Fibroblast of upper back skin (primary cell): ENCODE measurements around the gene PSMA4.
A peak's percentile ranks its signal among the peaks of the same experiment; 100 is the strongest.
"Not testable (repeated sequence)": the region's sequence is repeated elsewhere in the genome, so short reads cannot be mapped to it uniquely, and the experiment has no call there.

Source experiments
- DNase-seq: peaks from one replicate; pipeline ENCODE4 v3.0.0-alpha.2; 2013

PSMA4 gene

DNA sequence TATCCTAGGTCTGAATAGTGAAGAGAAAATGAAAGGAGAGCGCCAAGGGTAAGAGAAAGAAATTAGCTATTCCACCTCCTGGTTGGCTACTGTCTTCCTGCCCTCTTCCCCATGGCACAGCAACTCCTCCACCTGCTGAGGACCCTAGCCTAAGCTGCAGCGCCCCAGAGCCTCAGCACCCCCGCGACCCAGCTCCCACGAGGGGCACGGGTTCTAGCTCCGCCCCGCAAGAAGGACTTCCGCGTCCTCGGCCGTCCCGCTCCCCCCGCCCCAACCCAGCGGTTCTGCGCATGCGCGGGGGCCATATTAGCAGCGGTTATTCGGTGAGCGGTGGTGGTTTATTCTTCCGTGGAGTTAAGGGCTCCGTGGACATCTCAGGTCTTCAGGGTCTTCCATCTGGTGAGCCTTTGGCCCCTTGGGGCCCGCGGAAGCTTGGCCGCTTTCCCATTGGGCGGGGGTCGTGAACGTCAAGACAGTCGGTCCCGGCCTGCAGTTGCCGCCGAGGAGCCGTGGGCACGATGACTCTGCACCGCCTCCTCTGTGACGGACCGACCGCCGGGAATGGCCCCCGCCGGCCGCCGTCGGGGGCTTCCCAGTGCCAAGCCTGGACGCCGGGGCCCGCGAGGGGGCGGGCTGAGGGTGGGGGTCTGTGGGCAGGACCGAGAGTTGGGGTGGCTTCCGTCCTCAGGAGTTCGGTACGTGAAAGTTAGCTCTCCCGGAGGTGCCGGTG is at the start of gene PSMA4:
TSS of gene PSMA4 (plus strand) at position 304 of the 730 bp plus-strand sequence. CDS start 1,484 bp downstream, outside the sequence.
- peak; percentile 82 for DNase-seq

DNA sequence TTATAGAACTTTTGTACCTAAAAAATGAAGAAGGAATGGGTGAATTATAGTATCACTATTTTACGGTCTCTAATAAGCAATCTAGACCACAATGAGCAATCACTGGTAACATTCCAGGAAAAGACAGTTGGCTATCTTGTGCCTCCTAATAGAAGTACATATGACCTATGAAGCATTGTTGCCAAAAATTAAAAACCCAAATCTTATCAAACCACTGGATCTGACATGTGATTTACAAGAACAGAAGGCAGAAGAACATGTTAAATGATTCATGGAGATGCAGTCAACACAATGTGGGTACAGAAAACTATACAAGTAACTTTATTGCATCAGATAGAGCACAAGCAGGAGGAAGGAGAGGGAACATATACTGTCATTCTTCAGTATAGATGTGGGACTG is 47.4 kb upstream of the PSMA4 start:
- peak; percentile 72 for DNase-seq

DNA sequence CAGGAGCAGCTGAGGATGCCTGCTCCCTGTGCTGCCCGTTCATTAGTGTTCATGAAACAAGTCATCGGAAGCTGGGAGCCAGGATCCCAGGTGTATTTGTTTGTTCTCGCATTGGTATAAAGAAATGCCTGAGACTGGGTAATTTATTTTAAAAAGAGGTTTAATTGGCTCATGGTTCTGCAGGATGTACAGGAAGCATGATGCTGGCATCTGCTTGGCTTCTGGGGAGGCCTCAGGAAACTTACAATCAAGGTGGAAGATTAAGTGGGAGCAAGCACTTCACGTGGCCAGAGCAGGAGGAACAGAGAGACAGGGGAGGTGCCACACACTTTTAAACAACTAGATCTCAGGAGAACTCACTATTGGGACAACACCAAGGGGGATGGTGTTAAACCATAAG is 38.4 kb upstream of the PSMA4 start:
- no peak for DNase-seq

DNA sequence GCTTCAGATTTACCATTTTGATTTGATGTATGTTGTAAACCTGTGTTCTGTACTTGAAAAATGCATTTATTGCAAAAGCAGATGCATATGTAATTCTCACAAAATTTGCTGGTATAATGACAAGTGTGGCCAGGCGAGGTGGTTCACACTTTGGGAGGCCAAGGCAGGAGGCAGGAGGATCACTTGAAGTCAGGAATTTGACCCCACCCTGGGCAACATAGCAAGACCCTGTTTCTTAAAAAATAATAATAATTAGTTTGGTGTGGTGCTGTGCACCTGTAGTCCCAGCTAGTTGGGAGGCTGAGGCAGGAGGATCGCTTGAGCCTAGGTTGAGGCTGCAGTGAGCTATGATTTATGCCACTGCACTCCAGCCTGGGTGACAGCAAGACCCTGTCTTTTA is 37.6 kb upstream of the PSMA4 start:
- no peak for DNase-seq

DNA sequence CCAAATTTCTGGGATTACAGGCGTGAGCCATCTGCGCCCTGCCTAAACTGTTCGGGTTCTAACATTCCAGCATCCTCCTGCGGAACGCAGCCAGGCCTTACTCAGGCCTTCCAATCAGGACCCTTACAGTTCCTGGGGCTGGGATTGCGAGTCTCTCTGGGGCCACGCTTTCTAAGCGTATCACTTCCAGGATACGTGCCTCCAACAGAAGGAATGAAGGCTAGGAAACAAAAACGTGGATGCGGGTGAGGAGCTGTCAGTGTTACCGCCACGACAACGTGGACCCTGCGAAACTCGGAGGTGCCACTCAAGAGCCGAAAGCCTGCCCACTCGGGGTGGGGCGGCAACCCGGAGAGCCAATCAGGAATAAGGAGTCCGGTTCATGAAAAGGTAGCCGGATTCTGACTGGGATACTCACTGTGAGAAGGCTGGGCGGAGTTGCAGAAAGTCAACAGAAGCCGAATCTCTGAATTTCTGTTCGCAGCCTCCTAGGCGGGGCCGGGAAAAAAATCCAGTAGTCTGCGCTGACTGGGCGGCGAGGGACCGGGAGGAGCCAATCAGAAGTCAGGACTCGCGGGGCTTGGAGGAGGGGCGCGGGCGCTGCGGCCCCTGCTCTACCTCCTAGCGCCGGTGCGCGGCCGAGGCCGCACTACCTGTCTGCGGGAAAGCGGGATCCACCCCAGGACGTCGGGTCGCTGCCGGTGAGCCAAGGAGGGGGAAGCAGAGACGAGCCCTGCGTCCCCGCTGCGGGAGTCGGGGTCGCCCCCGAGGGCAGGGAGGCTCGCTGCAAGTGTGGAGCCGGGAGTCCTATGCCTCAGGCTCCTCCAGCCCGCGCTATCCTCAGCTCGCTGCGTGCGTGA is 33.0 kb upstream of the PSMA4 start, which contains the start of gene HYKK:
TSS of gene HYKK (plus strand) at position 607 of the 860 bp plus-strand sequence. CDS start 5,512 bp downstream, outside the sequence.
- peak; percentile 97 for DNase-seq

DNA sequence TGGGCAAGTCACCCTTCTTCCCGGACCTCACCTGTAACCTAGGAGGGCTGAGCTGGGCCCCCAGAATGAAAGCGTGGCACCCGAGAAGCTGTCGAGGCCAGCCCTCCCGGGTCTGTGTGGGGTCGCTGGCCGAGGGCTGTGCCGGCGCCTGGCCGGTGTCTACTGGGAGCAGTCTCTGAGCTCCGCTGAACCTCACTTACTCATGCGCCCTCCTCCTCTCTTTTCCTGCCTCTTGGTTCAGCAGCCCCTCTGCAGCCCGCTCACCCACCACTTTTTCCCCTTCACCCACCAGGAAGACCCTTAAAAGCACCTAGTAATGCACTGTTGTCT is 32.4 kb upstream of the PSMA4 start:
- no peak for DNase-seq

DNA sequence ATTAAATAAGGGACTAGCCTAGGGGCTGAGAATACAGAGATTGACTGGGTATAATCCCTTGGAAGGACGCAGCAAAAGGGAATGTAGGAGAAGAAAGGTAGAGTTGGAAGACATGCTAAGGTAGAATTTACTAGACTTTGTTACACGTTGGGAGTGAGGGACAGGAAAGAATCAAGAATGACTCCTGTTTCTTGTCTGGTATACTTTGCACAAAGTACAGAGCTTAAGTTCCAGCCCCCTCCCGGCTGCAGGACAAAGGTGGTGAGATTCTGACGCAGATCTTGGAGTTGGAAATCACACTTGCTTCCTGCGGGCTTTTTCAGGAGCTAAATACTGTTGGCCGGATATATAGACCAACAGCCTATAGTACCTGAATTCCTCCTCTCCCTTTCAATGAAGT is 32.0 kb upstream of the PSMA4 start:
- no peak for DNase-seq

DNA sequence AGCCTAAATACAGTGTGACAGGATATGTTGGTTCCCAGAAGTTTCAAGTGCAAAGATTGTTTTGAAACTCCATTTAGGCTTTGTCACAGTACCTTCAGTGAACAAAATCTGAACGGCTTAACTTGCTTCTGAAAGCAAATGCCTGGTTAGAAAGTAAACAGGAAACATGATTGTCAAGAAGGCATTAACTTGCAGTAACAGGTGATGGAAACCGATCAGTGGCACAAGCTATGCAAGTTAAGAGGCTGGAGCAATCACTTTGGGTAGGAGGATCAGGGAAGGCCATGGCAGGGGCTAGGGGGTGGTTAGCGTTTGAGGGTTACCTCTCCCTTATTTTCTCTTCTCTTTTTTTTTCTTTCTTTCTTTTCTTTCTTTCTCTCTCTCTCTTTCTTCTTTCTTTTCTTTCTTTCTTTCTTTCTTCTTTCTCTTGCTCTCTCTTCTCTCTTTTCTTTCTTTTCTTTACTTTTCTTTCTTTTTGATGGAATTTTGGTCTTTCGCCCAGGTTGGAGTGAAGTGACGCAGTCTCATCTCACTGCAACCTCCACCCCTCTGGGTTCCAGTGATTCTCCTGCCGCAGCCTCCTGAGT is 30.4 kb upstream of the PSMA4 start:
- no peak for DNase-seq

DNA sequence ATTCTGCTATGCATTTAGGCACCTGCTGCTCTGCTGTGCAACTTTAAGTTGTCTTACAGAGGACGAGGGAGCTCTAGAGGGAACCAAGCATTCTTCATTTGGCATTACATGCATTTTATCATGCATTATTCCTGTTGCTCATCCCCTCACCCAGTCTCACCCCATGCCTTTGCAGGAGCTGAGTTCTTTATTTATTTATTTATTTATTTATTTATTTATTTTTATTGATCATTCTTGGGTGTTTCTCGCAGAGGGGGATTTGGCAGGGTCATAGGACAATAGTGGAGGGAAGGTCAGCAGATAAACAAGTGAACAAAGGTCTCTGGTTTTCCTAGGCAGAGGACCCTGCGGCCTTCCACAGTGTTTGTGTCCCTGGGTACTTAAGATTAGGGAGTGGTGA is 20.2 kb upstream of the PSMA4 start:
- DNase-seq = not testable (repeated sequence)

DNA sequence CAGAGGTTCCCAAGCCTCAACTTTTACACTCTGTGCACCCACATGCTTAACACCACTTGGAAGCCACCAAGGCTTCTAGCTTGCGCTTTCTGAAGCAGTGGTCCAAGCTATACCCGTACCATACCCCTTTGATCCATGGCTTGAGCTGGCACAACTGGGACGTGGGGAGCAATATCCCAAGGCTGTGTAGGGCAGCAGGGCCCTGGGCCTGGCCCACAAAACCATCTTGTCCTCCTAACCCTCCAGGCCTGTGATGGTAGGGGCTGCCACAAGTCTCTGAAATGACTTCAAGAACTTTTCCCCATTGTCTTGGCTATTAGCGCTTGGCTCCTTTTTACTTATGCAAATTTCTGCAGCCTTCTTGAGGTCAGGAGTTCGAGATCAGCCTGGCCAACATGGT is 16.0 kb upstream of the PSMA4 start:
- DNase-seq = no peak

DNA sequence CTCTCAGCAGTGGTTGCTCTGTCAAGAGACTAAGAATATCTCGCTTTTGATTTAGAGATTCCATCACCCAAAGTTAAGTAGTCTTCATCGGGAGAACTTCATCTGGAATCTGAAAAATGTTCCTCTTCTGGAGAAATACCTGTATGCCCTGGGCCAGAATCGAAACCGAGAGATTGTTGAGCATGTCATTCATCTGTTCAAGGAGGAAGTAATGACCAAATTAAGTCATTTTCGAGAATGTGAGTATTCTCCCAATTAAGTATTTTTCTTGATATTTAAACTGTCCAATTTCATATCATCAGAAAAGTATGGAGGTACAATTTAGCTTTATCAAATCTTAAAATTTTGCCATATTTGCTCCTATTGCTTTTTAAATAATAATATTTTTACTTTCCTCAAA is 12.9 kb upstream of the PSMA4 start:
- DNase-seq = no peak

DNA sequence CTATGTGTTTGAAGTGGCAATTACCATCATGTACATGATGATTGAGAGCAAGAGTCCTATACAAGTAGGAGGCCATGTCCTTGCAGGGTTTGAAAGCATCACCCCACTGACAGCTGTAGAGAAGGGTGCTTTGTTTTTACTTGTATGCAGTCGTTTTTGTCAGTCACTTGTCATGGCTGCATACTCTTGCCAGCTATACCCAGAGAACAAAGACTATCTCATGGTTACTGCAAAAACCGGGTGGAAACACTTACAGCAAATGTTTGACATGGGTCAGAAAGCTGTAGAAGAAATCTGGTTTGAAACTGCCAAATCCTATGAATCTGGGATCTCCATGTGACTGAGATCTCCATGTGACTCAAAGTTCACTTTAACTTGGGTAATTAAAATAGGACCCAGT is 6.9 kb upstream of the PSMA4 start:
- DNase-seq = no peak

DNA sequence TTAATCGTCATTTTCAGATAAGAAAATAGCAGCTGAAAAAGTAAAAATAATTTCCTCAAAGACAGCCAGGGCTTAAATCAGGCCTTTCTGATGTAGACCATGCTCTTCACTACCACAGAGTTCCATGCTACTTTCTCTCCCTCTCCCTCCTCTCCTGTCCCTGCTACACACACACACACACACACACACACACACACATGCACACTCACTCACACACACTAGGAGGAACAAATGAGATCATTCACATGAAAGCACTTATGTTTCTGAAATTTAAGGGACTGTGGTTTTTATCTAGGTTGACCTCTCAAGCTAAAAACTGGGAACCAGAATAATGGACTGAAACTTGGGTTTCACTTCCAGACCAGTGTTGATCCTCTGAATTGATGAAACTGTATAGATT is 4.1 kb upstream of the PSMA4 start:
- peak; percentile 19 for DNase-seq

DNA sequence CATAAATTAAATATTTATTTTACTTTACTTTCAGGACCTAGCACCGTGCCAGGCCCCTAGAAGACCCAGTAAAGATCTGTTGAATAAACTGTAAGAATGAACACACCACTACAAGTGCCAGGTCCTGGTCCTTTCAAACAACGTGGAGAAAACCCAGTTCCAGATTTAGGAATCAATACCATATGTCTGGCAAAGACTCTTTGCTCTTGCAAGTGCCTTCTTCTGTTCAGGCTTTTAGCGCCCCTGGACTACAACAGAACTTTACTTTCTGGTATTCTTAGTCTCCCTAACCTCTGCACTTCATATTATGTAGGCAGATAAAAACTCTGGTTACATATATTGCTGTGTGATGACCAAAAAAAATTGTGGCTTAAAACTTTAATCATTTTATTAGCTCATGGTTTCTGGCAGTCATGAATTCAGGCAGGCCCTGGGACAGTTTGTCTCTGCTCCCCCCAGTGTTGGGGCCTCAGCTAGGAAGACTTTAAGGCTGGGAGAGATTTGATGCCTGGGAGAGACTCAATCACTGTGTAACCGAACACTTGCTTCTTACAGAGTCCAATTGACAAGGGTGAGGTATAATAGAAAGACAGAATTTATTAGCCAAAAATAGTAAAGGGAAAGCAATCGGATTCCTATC is 2.9 kb upstream of the PSMA4 start:
- no peak for DNase-seq

DNA sequence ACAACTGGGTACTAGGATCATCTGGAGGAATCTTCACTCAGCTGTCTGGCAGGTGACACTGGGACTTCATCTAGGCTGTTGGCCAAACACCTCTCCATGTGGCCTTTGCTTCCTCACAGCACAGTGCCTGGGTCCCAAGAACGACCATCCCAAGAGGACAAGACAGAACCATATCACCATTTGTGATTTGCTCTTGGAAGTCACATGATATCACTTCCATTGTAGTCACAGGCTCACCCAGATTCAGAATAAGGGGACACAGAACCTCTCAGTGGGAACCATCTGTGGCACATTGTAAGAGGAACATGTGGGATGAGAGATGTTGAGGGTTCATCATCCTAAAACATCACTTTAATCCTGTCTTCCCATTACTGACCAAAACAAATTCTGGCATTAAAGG is 1.9 kb upstream of the PSMA4 start:
- no peak for DNase-seq

DNA sequence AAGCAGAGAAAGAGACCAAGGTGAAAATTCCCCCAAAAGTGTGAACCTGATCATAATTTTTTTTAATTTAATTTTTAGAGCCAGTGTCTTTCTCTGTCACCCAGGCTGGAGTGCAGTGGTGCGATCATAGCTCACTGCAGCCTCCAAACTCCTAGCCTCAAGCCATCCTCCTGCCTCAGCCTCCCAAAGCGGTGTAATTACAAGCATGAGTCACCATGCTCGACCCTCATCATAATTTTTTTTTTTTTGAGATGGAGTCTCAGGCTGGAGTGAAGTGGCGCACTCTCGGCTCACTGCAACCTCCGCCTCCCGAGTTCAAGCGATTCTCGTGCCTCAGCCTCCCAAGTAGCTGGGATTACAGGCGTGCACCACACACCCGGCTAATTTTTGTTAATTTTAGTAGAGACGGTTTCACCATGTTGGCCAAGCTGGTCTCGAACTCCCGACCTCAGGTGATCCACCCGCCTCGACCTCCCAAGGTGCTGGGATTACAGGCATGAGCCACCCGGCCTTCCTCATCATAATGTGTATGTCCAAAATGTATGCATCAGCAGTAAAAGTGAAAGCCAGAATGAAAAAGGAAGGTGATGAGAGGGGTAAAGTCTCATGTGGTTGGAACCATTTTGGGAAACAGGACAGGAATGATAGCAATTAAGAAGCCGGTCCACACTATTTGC is 642 bp upstream of the PSMA4 start:
- DNase-seq = not testable (repeated sequence)

DNA sequence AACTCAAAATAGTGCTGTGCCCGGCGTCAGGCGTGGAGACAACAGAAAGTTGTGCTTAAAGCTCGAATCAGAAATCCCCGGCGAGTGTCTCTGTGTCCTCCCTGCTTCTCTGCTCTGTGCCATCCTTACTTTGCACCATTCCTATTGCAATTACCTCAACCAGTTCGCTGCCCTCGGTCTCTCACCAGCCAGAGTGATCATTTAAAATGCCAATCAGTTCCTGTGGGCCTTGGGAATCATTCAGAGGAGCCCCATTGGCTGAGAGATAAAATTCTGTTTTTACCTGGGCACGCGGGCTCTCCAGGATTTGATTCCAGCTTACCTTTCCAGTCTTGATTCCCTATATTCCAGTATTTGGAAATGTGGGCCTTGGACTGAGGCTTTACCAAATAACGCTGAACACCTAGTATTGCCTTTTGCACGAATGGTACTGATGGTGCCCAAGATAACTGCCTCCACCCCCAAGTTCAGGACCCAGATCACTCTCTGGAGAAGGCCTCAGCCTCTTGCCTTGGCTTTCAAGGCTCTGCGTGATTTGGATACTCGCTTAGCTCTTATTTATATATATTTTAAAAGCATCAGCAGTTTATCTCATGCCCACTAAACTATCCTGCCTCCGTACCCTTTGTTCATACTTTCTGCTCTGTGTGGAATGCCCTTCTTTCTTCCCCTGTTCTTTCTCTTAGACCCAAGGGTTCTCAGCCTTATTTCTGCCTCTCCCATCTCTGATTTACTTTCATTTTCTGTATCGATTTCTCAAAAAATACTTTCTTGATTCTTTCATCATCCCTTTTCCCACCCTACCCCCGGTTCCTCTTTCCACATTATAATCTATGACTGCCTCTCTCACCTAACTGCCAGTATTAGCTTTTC is 863 bp downstream of the PSMA4 start:
- DNase-seq = peak; percentile 17

DNA sequence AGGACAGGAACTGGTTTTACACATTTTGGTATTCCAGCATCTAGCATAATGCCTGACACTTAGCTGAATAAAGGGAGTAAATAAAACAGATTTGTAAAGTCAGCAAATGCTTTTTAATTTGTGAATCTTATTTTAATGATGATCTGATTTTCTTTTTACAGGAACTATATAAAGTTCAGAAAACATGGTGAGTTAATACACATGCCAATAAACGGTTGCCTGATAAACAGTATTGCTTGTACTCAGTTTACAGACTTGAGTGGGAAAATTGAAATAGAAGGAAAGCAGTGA is 1.4 kb downstream of the PSMA4 start:
- no peak for DNase-seq

DNA sequence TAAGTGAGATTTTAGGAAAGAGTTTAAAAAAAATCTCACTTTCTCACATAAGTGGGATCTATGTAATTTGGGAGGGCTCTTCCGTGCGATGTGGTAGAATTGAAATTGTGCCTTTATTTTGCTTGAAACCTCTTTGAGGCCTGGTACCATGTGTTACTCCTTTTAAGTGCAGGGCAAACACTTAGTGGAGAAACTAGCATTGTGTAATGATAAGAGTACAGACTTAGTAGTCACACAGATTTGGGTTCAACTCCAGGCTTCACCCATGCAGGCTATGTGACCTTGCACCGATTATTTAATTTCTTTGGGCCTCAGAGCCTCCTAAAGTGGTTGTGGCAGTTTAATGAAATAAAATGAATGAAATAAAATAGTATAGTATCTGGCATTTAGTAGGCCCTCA is 2.4 kb downstream of the PSMA4 start:
- DNase-seq = no peak

DNA sequence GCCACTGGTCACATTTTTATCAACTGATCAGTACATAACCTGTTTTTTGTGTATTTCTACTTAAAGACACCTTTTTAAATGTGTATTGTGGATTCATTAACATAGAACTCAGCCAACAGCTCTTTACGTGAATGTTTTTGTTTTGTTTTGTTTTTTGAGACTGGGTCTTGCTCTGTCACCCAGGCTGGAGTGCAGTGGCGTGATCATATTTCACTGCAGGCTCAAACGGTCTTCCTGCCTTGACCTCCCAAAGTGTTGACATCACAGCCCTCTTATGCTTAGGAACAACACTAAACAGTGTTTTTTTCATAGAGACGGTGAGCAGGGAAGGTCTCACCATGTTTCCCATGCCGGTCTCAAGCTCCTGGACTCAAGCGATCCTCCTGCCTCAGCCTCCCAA is 9.9 kb downstream of the PSMA4 start:
- DNase-seq = no peak

DNA sequence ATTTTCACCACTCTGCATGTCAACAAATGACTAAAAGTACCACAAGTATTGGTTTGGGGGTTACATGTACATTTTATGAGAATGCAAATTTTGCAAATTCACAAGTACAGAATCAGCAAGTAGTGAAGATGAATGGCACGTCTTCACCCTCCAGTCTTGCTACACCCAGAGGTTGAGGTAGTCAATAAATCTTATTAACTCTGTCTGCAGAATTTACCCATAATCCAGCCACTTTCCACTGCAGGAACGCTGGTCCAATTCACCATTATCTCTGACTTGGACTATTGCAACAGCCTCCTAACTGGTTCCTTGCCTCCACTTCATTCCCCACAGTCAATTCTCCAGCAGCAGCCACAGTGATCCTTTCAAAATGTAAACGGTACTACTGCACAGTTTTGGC is 10.6 kb downstream of the PSMA4 start:
- DNase-seq = no peak

DNA sequence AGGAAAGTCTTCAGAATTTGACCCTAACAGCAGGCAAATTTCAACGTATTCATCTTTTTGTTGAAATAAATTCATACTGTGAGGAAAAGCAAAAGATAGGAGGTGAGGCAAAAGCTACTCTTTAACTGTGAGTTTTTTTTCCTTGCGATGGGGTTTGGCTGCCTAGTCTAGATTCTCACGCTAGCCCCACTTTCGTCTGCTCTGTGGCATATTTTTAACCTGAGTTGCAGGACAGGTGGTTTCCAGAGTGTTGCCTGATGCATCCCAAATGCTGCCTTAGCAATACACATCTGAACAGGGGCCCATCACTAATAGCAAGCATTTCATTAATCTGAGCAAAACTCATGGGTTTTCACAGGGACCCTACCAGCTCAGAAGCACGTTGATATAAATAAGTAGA is 11.7 kb downstream of the PSMA4 start:
- no peak for DNase-seq
